ENCODE results near the gene RASSF5.
"Not testable (repeated sequence)": the region's sequence is repeated elsewhere in the genome, so short reads cannot be mapped to it uniquely, and the experiment has no call there.

DNA sequence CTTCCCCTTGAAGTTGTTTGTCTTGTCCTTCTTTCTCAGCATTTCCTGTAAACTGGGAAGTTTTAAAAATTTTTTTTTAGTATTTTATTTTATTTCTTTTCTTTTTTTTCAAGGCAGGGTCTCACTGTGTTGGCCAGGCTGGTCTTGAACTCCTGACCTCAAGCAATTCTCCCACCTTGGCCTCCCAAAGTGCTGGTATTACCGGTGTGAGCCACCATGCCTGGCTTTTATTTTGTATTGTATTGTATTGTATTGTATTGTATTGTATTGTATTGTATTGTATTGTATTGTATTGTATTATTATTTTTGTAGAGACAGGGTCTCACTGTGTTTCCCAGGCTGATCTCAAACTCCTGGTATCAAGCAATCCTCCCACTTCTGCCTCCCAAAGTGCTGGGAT, 23.5 kb upstream of the RASSF5 start:
- TF ChIP-seq EZH2 (IDR thresholded peaks at IDR 0.05); POLR2AphosphoS5 (IDR thresholded peaks at IDR 0.05; ENCODE audit: borderline replicate concordance, low read depth, low read length); FOXP2 (optimal IDR thresholded peaks at IDR 0.05; ENCODE audit: control extremely low read depth, extremely low read length, insufficient read depth): not testable (repeated sequence)

Measured in SK-N-MC (cell line).